Measurements from ENCODE around the gene C5orf34.
"Not testable (repeated sequence)": the region's sequence is repeated elsewhere in the genome, so short reads cannot be mapped to it uniquely, and the experiment has no call there.

Gene C5orf34
- total RNA-seq = 8.1 to 8.5 reads per million in 2 donors

GRCh38 chr5:43514816-43515677, at the start of gene C5orf34:
Gene C5orf34, minus strand, starts transcription at chr5:43515148. Its CDS starts 5,809 bp downstream, at chr5:43509339.
- DNase-seq = peak; percentile 65

- no peak for DNase-seq
Observed at GRCh38 chr5:43564289-43564850, 49.4 kb upstream of the C5orf34 start.

GRCh38 chr5:43563321-43563720, 48.4 kb upstream of the C5orf34 start:
- no peak for DNase-seq

- DNase-seq = no peak
Observed at GRCh38 chr5:43561356-43561755, 46.4 kb upstream of the C5orf34 start.

GRCh38 chr5:43560128-43560527, 45.2 kb upstream of the C5orf34 start:
- DNase-seq = no peak

- DNase-seq = peak; percentile 73
Observed at GRCh38 chr5:43556857-43557542, 42.1 kb upstream of the C5orf34 start, which contains the start of gene PAIP1. Gene PAIP1, minus strand, starts transcription at chr5:43557077. Its CDS starts 231 bp downstream, at chr5:43556846.

- DNase-seq = not testable (repeated sequence)
Observed at GRCh38 chr5:43556607-43556856, 41.6 kb upstream of the C5orf34 start.

GRCh38 chr5:43555895-43556606, 41.1 kb upstream of the C5orf34 start:
- peak; percentile 50 for DNase-seq

- DNase-seq = no peak
Observed at GRCh38 chr5:43554497-43554896, 39.5 kb upstream of the C5orf34 start.

GRCh38 chr5:43553381-43553780, 38.4 kb upstream of the C5orf34 start:
- no peak for DNase-seq

GRCh38 chr5:43551731-43552130, 36.8 kb upstream of the C5orf34 start:
- no peak for DNase-seq

- DNase-seq = not testable (repeated sequence)
Observed at GRCh38 chr5:43549272-43549671, 34.3 kb upstream of the C5orf34 start.

GRCh38 chr5:43548358-43548757, 33.4 kb upstream of the C5orf34 start:
- DNase-seq = no peak

- DNase-seq = no peak
Observed at GRCh38 chr5:43547532-43547931, 32.6 kb upstream of the C5orf34 start.

- no peak for DNase-seq
Observed at GRCh38 chr5:43543434-43543833, 28.5 kb upstream of the C5orf34 start.

- no peak for DNase-seq
Observed at GRCh38 chr5:43540746-43541145, 25.8 kb upstream of the C5orf34 start.

- no peak for DNase-seq
Observed at GRCh38 chr5:43536972-43537371, 22.0 kb upstream of the C5orf34 start.

GRCh38 chr5:43533646-43534045, 18.7 kb upstream of the C5orf34 start:
- no peak for DNase-seq

GRCh38 chr5:43530648-43531047, 15.7 kb upstream of the C5orf34 start:
- DNase-seq = no peak

- no peak for DNase-seq
Observed at GRCh38 chr5:43523662-43524072, 8.7 kb upstream of the C5orf34 start.

- no peak for DNase-seq
Observed at GRCh38 chr5:43520615-43521014, 5.7 kb upstream of the C5orf34 start.

- DNase-seq = no peak
Observed at GRCh38 chr5:43515678-43516048, 715 bp upstream of the C5orf34 start.

- DNase-seq = no peak
Observed at GRCh38 chr5:43514471-43514815, 505 bp downstream of the C5orf34 start.
